ENCODE results near the gene SLC16A3. TPM values are rescaled to one million over a fixed set of nuclear protein-coding genes. Genes with fewer than 3 reads are reported as not detected.

The SLC16A3 gene
- total RNA-seq, 4 donors from 2014 or later, result 10.5 to 36.0 (median 21.4) TPM

DNA sequence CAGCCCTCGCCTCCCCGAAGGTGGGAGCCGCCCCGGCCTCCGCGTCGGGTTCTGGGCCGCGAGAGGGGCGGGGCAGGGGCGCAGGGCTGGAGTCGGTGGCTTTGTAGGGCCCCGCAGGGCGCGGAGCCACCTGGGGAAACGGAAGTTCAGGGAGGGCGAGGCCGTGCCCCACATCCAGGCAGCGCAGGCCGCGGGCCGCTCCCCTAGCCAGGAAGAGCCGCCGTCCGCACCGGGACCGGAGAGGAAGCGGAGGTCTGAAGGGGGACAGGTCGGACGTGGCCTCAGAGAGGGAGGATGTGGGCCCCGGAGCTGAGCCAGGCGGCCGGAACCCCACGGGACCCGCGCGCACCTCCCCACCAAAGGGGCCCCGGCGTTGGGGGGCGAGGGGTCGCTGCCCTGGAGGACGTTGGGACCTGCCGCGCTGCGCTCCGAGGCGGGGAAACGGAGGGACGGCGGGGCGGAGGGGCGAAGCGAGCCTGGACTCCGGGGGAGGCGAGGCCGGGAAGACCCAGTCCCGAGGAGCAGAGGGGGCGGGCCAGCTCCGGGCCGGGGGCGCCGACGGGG is 482 bp upstream of the SLC16A3 start:
- 14 to 24% methylated on average over 46 to 49 of the region's 63 CpGs for WGBS, 2 donors

DNA sequence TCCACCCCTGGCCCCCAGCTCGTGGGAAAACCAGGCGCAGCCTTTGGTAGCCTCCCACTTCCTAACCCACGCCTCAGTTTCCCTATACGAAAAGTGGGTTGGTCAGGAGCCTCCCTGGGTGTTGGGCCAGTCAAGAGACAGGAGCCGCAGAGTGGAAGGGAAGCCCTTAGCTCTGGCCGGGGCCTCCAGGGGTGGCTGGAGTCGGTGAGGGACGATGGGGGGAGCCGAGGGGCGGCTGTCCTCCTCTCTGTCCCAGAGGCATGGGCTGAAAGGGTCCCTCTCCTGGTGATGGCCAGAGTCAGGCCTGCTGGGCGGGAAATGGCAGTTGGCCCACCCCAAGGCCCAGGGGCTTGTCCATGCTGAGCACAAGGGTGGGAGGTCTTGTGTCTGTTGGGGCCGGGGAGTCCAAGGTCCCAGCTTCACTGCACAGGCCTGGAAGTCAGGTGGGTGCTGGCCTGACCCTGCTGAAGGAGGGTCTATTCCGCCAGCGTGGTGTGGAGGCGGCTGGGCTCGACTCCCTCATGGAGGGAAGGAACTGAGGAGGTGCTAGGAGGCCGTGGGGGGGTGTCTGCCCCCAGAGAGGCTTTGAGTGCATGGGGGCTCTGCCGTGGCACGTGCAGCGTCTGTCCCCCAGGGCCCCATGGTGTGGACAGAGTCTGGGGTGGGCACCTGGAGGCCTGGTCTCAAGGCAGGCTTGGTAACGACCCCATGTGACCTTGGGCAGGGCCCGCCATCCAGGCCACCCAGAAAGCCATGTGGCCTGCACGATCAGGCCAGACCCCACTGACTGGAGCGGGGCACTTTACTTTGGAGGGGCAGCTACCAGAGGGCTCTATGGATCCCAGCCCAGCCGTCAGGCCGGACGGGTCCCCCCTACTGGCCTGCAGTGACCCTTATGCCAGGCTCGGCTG is 1.1 kb downstream of the SLC16A3 start:
- H3K4me1 ChIP-seq, result peaks cover 0 to 61% (median 30%) of the 10 kb centered on the region in 4 donors
- no peak for DNase-seq (ENCODE audit: low spot score in 2 of 2)
- no peaks in the 10 kb centered on the region for H3K36me3 ChIP-seq
- 49 to 65% methylated on average over 19 of the region's 28 CpGs for WGBS, 2 donors
- H3K27me3 ChIP-seq, result peaks cover 0 to 14% of the 10 kb centered on the region in 2 donors
- TF ChIP-seq EP300 (IDR thresholded peaks at IDR 0.05) (no peak), POLR2A (IDR thresholded peaks at IDR 0.05) (no peak)
- TF ChIP-seq, protein P1, sequence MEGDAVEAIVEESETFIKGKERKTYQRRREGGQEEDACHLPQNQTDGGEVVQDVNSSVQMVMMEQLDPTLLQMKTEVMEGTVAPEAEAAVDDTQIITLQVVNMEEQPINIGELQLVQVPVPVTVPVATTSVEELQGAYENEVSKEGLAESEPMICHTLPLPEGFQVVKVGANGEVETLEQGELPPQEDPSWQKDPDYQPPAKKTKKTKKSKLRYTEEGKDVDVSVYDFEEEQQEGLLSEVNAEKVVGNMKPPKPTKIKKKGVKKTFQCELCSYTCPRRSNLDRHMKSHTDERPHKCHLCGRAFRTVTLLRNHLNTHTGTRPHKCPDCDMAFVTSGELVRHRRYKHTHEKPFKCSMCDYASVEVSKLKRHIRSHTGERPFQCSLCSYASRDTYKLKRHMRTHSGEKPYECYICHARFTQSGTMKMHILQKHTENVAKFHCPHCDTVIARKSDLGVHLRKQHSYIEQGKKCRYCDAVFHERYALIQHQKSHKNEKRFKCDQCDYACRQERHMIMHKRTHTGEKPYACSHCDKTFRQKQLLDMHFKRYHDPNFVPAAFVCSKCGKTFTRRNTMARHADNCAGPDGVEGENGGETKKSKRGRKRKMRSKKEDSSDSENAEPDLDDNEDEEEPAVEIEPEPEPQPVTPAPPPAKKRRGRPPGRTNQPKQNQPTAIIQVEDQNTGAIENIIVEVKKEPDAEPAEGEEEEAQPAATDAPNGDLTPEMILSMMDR (IDR thresholded peaks at IDR 0.05), result no peak
- no peaks in the 10 kb centered on the region for H3K9me3 ChIP-seq
- H3K27ac ChIP-seq, result peak overlapping the region; percentile 69 to 95 (median 90)
- H3K4me3 ChIP-seq, result peak overlapping the region; percentile 34 to 73 (median 68)

More for the DNA sequence above, 482 bp upstream of the SLC16A3 start:
- no peak for DNase-seq (ENCODE audit: low spot score in 2 of 2)
- H3K4me3 ChIP-seq, result peak overlapping the region; percentile 21 to 73 (median 42)
- peak overlapping the region; percentile 56 to 94 (median 82) for H3K27ac ChIP-seq
- TF ChIP-seq POLR2A (IDR thresholded peaks at IDR 0.05) (no peak), EP300 (IDR thresholded peaks at IDR 0.05) (no peak)
- TF ChIP-seq, protein P1 (IDR thresholded peaks at IDR 0.05), result no peak
- H3K9me3 ChIP-seq, result no peaks in the 10 kb centered on the region
- peaks cover 0 to 48% (median 29%) of the 10 kb centered on the region in 4 donors for H3K4me1 ChIP-seq
- no peaks in the 10 kb centered on the region for H3K36me3 ChIP-seq
- peaks cover 0 to 14% of the 10 kb centered on the region in 2 donors for H3K27me3 ChIP-seq

DNA sequence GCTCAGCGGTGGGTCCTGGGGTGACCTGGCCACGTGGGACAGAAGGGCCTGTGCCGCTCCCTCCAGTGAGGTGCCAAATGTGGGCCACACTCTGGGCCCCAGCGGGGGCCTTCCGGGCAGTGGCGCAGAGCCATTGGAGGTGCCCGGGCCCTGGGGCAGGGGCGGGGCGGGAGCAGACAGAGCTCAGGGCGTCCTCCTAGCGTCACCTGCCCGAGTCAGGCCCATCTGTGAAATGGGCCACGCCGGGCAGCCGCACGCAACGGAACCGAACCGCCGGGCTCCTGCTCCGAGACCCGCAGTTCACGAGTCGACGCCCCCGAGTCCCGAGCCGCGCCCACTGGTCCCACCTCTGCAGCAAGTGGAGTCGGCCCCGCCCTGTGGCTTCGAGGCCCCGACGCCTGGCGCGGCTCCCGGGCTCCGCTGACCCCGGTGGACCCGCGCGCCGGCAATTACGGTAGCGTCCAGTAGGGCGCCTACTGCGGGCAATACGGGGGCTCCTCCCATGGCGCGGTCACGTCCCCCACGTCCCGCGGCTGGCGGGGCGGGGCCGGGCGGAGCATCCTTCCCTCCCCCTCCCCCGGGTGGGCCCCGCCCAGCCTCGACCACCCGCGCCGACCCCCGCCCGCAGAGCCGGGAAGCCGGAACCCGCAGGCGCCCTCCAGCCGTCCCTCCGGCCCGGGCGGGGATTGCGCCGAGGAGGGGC is 1.9 kb downstream of the SLC16A3 start:
- 0 to 12% methylated on average over 5 to 51 of the region's 76 CpGs for WGBS, 2 donors
- H3K4me1 ChIP-seq, result peaks cover 0 to 69% (median 37%) of the 10 kb centered on the region in 4 donors

DNA sequence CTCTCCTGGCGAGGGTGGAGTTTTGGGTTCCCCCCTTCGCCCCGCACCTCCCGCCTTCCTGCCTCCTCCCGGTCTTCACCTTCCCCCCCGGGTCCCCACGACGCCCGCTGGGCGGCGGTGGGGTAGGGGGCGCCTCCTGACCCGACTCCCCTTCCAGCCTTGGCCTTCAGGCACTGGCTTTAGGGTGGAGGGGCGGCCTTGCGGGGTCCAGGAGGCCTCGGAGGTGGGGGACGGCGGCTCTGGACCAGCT is 2.4 kb downstream of the SLC16A3 start:
- peaks cover 0 to 74% (median 42%) of the 10 kb centered on the region in 4 donors for H3K4me1 ChIP-seq
- DNase-seq (ENCODE audit: low spot score in 2 of 2), result no peak
- WGBS, 2 donors, result 0 to 2% methylated on average over 12 to 13 of the region's 18 CpGs
- peak overlapping the region; percentile 68 to 95 (median 90) for H3K27ac ChIP-seq
- no peaks in the 10 kb centered on the region for H3K9me3 ChIP-seq
- TF ChIP-seq, protein P1 (IDR thresholded peaks at IDR 0.05), result no peak
- TF ChIP-seq EP300 (IDR thresholded peaks at IDR 0.05), result no peak
- TF ChIP-seq POLR2A (IDR thresholded peaks at IDR 0.05), result no peak
- H3K4me3 ChIP-seq, result peak overlapping the region; percentile 52 to 73 (median 68)
- H3K36me3 ChIP-seq, result no peaks in the 10 kb centered on the region
- peaks cover 0 to 14% of the 10 kb centered on the region in 2 donors for H3K27me3 ChIP-seq

More for the DNA sequence above, 1.9 kb downstream of the SLC16A3 start:
- Histone ChIP-seq H3K27ac (peak overlapping the region; percentile 68 to 95 (median 90)), H3K4me3 (peak overlapping the region; percentile 52 to 73 (median 68)), H3K27me3 (peaks cover 0 to 14% of the 10 kb centered on the region in 2 donors), H3K9me3 (no peaks in the 10 kb centered on the region), H3K36me3 (no peaks in the 10 kb centered on the region)
- DNase-seq (ENCODE audit: low spot score in 2 of 2), result peak; percentile 71 to 78
- TF ChIP-seq EP300 (IDR thresholded peaks at IDR 0.05) (no peak), POLR2A (IDR thresholded peaks at IDR 0.05) (no peak)
- TF ChIP-seq, protein P1 (IDR thresholded peaks at IDR 0.05), result peak; percentile 50 to 90 (median 70)
